NCI-H1694 (cell line): ENCODE data around the gene TMEM132E.

Source experiments
- DNase-seq: peaks from one replicate; lab custom pipeline; 2025; lab: John Stamatoyannopoulos, UW

Gene TMEM132E

GRCh38 chr17:34665819-34666763 is 86.7 kb downstream of the TMEM132E start:
- no peak for DNase-seq

DNA sequence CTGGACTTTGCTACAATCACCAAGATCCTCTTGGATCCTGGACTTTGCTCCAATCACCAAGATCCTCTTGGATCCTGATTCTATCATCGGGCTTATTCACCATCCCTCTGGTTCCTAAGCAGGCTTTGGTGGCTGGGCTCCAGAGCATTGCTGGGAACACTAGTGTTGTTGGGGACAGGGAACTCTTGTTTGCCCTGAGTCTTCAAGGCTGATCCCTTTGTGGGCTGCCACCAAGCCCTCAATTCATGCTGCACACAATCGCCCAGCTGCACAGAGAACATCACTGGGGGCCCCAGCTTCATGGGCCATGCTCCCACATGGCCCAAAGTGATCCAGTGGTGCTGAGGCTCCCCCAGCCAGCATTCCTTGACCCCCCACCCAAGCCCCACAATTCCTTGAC is 88.3 kb downstream of the TMEM132E start:
- no peak for DNase-seq

GRCh38 chr17:34668206-34668605 is 88.8 kb downstream of the TMEM132E start:
- DNase-seq = no peak

DNA sequence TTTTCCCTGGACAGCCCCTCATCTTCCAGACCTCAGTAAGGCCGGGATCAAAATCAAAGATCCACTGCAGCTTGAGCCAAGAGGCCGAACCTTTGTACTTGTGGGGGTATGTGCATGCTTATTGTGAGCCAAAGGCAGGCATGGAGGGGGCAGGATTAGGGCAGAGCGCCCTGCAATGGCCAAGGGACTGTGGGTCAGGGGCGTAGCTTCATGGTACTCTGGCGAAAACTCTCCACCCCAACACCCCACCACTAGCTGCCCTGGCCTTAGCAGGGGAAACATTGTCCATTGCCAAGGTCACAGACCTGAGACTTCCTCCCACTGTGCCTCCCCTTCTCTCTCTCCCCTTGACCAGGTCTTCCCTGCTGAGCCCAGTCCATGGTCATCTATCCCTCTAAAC is 90.1 kb downstream of the TMEM132E start:
- no peak for DNase-seq

- DNase-seq = no peak
These were observed 91.2 kb downstream of the TMEM132E start for GRCh38 chr17:34670618-34671017.

- DNase-seq = no peak
These were observed 91.8 kb downstream of the TMEM132E start for GRCh38 chr17:34671191-34671590.

DNA sequence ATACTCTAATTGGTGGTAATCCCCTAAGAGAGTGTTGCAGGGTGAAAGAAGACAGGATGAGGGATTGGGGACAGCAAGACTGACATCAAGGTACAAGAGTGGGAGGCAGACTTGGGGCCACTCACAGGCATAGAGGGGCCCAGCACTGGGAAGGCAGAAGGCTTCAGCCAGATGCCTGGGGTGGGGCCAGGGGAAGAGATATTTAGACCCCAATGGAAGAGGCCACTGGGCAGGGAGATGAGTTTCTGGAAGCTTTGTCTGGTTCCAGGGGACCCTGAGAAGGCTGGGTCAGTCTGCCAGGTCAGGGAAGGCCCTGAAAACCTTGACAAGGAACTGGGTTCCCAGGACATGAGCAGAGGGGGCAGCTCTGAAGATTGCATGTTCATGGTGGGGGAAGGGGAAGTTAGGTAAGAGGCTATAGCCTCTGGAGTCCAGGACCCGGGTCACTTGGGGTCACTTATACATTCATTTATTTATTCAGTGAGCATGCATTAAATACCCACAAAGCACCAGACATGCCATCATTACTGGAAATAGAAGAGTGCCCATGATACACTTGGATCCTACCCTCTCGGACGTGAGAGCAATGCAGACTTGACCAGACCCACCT is 92.9 kb downstream of the TMEM132E start:
- DNase-seq = no peak

GRCh38 chr17:34673516-34673915 is 94.1 kb downstream of the TMEM132E start:
- DNase-seq = no peak

GRCh38 chr17:34673995-34674890 is 94.9 kb downstream of the TMEM132E start:
- no peak for DNase-seq

GRCh38 chr17:34675143-34675542 is 95.8 kb downstream of the TMEM132E start:
- DNase-seq = no peak

DNA sequence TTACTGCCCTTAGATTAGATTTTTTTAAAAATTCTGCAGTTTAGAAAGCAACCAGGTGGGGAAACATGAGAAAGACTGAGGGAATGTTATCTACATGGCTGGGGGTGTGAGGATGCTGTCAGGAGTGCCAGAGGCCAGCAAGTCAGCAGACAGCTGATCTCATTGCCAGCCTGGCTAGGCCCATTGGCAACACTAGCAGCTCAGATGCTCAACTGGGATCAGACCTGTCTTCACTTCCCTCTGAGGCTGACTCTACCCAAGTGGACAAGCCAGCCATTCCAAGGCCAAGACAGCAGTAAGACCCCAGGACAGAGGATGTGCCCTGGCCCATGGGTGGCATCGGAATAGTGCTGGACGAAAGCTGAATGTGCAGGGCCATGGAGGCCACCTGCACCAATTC is 96.2 kb downstream of the TMEM132E start:
- DNase-seq = no peak

GRCh38 chr17:34680151-34680550 is 100.8 kb downstream of the TMEM132E start:
- no peak for DNase-seq

GRCh38 chr17:34682305-34682704 is 102.9 kb downstream of the TMEM132E start:
- no peak for DNase-seq

DNA sequence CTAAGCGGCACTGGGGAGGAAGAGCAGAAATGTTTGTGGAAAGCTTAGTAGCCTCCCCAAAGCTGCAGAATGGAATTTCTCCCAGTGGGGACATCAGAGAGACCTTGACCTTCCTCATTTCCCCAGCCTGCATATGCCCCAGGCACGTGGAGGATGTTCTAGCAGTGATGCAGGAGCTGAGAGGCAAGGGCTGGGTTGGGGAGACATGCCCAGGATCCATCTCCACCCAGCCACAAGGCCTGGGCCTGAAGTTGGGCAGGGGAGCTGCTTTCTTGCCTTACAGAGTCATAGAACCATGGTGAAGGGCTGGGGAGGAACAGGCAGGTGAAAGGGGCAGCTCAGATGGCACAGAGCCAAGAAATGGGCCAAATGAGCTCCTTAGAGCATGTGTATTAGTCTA is 104.0 kb downstream of the TMEM132E start:
- DNase-seq = no peak
